Stimulated activated CD4-positive, alpha-beta T cell treated with anti-CD3 and anti-CD28 coated beads, Interleukin-12 subunit alpha, Interleukin-12 subunit beta, amount 100 ng/mL, for 4 hours (primary cell): Measurements from ENCODE around the gene NR4A3.
"Not testable (repeated sequence)": the region's sequence is repeated elsewhere in the genome, so short reads cannot be mapped to it uniquely, and the experiment has no call there.

ENCODE experiments used
- DNase-seq: peaks from one replicate; pipeline ENCODE4 v3.0.0-alpha.2; 2020

The NR4A3 gene

GRCh38 chr9:99835142-99835541, 13.5 kb downstream of the NR4A3 start:
- DNase-seq, result no peak

DNA sequence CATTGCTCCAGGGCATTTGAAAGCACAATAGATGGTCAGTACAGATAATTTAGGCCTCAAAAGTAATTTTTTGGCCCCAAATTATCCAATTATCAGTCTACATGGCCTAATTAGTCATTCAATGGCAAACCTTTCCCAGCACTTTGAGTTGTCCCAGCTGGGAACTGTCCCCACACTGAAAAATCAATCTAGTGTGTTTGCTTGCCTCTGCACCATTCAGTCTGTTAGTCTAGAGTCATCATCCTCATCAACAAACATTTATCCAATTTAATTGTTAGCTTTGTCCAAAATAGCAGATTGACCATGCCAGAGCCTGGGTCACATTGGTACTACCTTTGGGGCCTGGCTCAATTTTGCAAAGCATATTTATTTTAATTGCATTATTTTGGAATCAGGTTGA, 13.9 kb downstream of the NR4A3 start:
- DNase-seq, result no peak

DNA sequence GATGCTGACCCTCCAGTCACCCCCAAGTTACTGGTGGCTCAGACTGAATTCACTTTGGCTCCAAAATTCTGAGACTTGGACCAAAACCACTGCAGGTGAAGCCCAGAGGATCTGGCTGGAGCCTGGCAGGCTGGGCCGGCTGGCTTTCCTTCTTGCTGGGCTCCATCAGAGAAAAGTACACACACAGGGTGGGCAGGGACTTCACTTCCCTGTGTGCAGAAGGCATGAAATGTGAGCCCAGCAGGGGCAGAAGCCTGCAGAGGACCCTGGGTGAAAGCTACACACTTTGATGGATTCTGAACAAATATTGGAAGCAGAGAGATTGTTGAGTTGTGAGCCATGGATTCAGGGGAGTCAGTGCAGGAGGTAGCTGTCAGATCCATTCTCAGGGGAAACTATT, 18.4 kb downstream of the NR4A3 start:
- DNase-seq, result no peak

GRCh38 chr9:99845063-99845462, 23.4 kb downstream of the NR4A3 start:
- no peak for DNase-seq

DNA sequence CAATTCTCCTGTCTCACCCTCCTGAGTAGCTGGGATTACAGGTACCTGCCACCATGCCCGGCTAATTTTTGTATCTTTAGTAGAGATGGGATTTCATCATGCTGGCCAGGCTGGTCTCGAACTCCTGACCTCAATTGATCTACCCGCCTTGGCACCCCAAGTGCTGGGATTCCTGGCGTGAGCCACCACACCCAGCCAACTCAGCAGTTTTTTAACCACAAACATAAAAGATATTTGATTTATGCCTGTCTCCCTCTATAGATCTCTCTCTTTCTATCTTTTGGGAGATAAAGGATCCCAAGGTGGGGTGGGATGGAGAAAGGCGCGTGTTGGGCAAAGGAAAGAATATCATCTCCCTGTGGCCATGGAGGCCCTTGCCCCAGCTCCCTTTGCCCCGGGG, 26.8 kb downstream of the NR4A3 start:
- no peak for DNase-seq

GRCh38 chr9:99850736-99851499, 29.2 kb downstream of the NR4A3 start:
- DNase-seq, result no peak

- no peak for DNase-seq
These were observed 29.8 kb downstream of the NR4A3 start for GRCh38 chr9:99851500-99851822.

GRCh38 chr9:99852617-99853016, 30.9 kb downstream of the NR4A3 start:
- DNase-seq, result no peak

GRCh38 chr9:99855467-99856176, 33.9 kb downstream of the NR4A3 start:
- no peak for DNase-seq

DNA sequence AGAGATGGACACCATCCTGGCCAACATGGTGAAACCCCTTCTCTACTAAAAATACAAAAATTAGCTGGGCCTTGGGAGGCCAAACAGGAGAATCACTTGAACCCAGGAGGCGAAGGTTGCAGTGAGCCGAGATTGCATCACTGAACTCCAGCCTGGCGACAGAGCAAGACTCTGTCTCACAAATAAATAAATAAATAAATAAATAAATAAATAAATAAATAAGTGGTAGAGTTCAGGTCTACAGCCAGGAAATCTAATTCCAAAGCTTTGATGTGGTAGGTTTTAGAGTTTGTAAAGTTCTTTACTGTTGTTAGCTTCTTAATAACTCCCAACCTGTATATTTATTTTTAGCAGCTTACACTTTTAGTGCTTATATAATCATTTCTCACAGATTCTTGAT, 35.9 kb downstream of the NR4A3 start:
- DNase-seq, result not testable (repeated sequence)

GRCh38 chr9:99858087-99858486, 36.4 kb downstream of the NR4A3 start:
- DNase-seq, result no peak

GRCh38 chr9:99859243-99859980, 37.7 kb downstream of the NR4A3 start:
- no peak for DNase-seq

DNA sequence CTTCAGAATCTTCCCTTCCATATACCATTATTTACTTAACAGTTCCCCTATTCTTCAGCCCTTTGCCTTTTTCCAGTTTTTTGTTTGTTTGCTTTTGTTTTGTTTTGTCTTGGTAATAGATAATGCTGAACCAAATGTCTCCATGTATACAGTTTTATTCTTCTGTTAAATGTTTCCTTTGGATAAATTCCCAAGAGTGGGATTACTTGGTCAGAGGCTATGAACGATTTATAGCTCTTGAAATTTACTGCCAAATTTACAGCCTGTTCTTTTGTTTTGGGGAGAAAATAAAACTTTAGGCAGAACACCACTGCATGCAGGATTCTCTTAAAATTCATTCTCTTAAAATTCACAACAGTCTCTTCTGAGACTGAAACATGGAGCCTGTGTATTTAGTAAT, 38.6 kb downstream of the NR4A3 start:
- no peak for DNase-seq

GRCh38 chr9:99863955-99864354, 42.3 kb downstream of the NR4A3 start:
- no peak for DNase-seq

- DNase-seq, result no peak
These were observed 44.7 kb downstream of the NR4A3 start for GRCh38 chr9:99866398-99866797.

- DNase-seq, result no peak
These were observed 45.9 kb downstream of the NR4A3 start for GRCh38 chr9:99867536-99867935.

- DNase-seq, result no peak
These were observed 46.3 kb downstream of the NR4A3 start for GRCh38 chr9:99867968-99868367.

GRCh38 chr9:99868845-99869244, 47.2 kb downstream of the NR4A3 start:
- no peak for DNase-seq

GRCh38 chr9:99870126-99870525, 48.4 kb downstream of the NR4A3 start:
- DNase-seq, result no peak

DNA sequence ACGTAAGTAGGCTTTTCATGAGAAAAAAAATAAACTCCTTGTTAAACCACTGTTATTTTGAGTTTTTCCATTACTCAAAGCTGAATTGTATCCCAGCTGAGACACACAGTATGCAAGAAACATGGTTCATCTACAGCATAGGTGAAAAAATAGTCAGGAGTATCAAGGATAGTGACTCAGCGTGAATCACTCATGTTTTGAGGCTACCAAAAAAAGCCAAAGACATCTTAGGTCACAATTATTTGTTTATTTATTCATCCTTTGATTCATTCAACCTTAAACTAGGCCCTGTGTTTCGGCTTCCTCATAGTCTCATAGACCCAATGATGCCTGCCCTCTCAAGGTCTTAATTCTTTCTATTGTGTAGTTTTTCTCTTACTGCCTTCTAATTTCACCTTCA, 51.8 kb downstream of the NR4A3 start:
- no peak for DNase-seq

GRCh38 chr9:99873943-99874584, 52.4 kb downstream of the NR4A3 start:
- no peak for DNase-seq

DNA sequence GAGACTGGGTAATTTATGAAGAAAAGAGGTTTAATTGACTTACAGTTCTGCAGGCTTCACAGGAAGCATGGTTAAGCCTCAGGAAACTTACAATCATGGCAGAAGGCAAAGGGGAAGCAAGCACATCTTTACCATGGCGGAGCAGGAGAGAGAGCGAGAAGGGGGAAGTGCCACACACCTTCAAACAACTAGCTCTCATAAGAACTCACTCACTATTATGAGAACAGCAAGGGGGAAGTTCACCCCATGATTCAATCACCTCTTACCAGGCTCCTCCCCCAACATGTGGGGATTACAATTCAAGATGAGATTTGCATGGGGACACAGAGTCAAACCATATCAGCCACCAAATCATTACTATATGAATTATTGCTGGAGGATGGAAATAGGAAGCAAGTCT, 54.5 kb downstream of the NR4A3 start:
- no peak for DNase-seq

DNA sequence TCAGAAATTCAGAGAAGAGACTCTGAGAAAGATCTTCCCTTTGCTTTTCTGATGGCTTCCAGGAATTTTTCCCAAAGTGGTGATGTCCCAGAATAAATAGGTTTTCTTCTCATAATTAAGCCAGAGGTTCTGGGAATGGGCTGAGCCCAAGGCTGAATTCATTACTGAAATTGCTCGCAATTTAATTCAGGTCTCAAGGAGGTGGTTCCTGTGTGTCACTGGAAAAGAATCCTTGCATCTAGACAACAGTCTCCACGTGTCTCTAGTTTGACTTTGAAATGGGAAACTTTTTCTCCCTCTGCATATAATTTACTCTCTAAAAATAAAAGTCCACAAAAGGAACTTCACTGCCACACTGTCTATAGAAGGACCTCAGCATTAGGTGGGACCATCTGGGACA, 57.0 kb downstream of the NR4A3 start:
- no peak for DNase-seq

- no peak for DNase-seq
These were observed 60.1 kb downstream of the NR4A3 start for GRCh38 chr9:99881769-99882168.
